HG03025 (cell line): Measurements from ENCODE around the gene PPP2CA.

Source experiments
- ATAC-seq: cut with Tn5 transposase; IDR thresholded peaks from one replicate; pipeline ENCODE4 v1.9.1; 2021; ENCODE audit warnings: mild to moderate bottlenecking, moderate library complexity; ENCODE audit not compliant: unreplicated experiment, low FRiP score

PPP2CA gene

GRCh38 chr5:134206627-134207160 lies 19.2 kb downstream of the PPP2CA start:
- no peak for ATAC-seq

- no peak for ATAC-seq
These were observed 21.3 kb downstream of the PPP2CA start for GRCh38 chr5:134204575-134204974.

- ATAC-seq, result no peak
These were observed 22.2 kb downstream of the PPP2CA start for GRCh38 chr5:134203630-134204029.

GRCh38 chr5:134195666-134196065 lies 30.2 kb downstream of the PPP2CA start:
- no peak for ATAC-seq

GRCh38 chr5:134189031-134189430 lies 36.8 kb downstream of the PPP2CA start:
- ATAC-seq, result no peak

- no peak for ATAC-seq
These were observed 37.8 kb downstream of the PPP2CA start for GRCh38 chr5:134188092-134188491.

GRCh38 chr5:134184155-134185135 lies 41.4 kb downstream of the PPP2CA start:
- no peak for ATAC-seq

- ATAC-seq, result no peak
These were observed 42.4 kb downstream of the PPP2CA start for GRCh38 chr5:134183481-134183880.

- no peak for ATAC-seq
These were observed 47.8 kb downstream of the PPP2CA start for GRCh38 chr5:134178096-134178419.

- ATAC-seq, result no peak
These were observed 48.3 kb downstream of the PPP2CA start for GRCh38 chr5:134177369-134178095.

GRCh38 chr5:134176511-134177368 lies 49.1 kb downstream of the PPP2CA start, which contains the start of gene SKP1:
Gene SKP1, minus strand, starts transcription at chr5:134176950. Its CDS starts 2,928 bp downstream, at chr5:134174022.
- ATAC-seq, result peak; percentile 72

GRCh38 chr5:134175921-134176510 lies 49.9 kb downstream of the PPP2CA start:
- no peak for ATAC-seq

GRCh38 chr5:134174841-134175839 lies 50.7 kb downstream of the PPP2CA start:
- ATAC-seq, result no peak

GRCh38 chr5:134171972-134172371 lies 53.9 kb downstream of the PPP2CA start:
- no peak for ATAC-seq

GRCh38 chr5:134162592-134162991 lies 63.3 kb downstream of the PPP2CA start:
- ATAC-seq, result no peak

- no peak for ATAC-seq
These were observed 64.1 kb downstream of the PPP2CA start for GRCh38 chr5:134161513-134162395.

- ATAC-seq, result no peak
These were observed 72.2 kb downstream of the PPP2CA start for GRCh38 chr5:134153657-134154056.

- no peak for ATAC-seq
These were observed 72.6 kb downstream of the PPP2CA start for GRCh38 chr5:134153241-134153640.
